Measurements from ENCODE around the gene RRBP1. TPM values are rescaled to one million over a fixed set of nuclear protein-coding genes. Genes with fewer than 3 reads are reported as not detected.

The RRBP1 gene
- total RNA-seq, 2 donors from 2014 or later, result 112 to 148 TPM

DNA sequence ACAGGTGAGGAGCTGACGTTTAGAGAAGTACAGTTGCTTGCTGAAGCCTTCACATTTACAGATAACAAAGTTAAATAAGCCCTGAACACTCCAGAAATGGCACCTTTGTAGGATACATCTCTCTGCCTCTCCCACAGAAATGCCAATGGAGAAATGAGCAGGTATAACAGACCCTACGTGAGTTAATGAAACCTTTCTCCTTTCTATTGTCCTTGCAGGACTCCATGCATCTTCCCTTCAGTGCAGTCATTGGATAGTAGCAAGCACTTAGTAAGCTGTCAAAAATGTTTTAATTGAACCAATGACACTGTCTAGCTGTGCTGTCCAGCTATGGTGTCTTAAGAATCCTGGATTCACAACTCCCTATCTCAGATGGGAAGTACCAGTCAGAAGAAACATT, 8.1 kb upstream of the RRBP1 start:
- Histone ChIP-seq H3K9me3 (no peaks in the 10 kb centered on the region), H3K27me3 (replicated peaks; ENCODE audit: insufficient read depth) (no peaks in the 10 kb centered on the region), H3K27ac (no peak overlapping the region), H3K4me3 (no peak overlapping the region), H3K36me3 (no peaks in the 10 kb centered on the region), H3K4me1 (replicated peaks) (no peaks in the 10 kb centered on the region)
- DNase-seq (ENCODE audit: low spot score), result no peak
- 70% methylated on average over 2 of the region's 2 CpGs for WGBS
- intact Hi-C loops (cut with DNase I), result no loop called here
- no peak for TF ChIP-seq POLR2A (IDR thresholded peaks at IDR 0.05)
- TF ChIP-seq, protein P1, sequence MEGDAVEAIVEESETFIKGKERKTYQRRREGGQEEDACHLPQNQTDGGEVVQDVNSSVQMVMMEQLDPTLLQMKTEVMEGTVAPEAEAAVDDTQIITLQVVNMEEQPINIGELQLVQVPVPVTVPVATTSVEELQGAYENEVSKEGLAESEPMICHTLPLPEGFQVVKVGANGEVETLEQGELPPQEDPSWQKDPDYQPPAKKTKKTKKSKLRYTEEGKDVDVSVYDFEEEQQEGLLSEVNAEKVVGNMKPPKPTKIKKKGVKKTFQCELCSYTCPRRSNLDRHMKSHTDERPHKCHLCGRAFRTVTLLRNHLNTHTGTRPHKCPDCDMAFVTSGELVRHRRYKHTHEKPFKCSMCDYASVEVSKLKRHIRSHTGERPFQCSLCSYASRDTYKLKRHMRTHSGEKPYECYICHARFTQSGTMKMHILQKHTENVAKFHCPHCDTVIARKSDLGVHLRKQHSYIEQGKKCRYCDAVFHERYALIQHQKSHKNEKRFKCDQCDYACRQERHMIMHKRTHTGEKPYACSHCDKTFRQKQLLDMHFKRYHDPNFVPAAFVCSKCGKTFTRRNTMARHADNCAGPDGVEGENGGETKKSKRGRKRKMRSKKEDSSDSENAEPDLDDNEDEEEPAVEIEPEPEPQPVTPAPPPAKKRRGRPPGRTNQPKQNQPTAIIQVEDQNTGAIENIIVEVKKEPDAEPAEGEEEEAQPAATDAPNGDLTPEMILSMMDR (IDR thresholded peaks at IDR 0.05), result no peak
- no peak for TF ChIP-seq POLR2AphosphoS5 (IDR thresholded peaks at IDR 0.05)

- peaks cover 2% of the 10 kb centered on the region for H3K4me1 ChIP-seq (replicated peaks)
- DNase-seq (ENCODE audit: low spot score), result no peak
- intact Hi-C loops (cut with DNase I), result loop anchor here (10.0 kb wide), 3 partner anchors 116 to 446 kb away; partner anchors contain the start of genes BFSP1, KAT14 and PET117
- H3K4me3 ChIP-seq, result no peak overlapping the region
- H3K36me3 ChIP-seq, result no peaks in the 10 kb centered on the region
- H3K9me3 ChIP-seq, result no peaks in the 10 kb centered on the region
- TF ChIP-seq POLR2AphosphoS5 (IDR thresholded peaks at IDR 0.05), result no peak
- TF ChIP-seq, protein P1 (IDR thresholded peaks at IDR 0.05), result no peak
- no peak for TF ChIP-seq POLR2A (IDR thresholded peaks at IDR 0.05)
- H3K27ac ChIP-seq, result no peak overlapping the region
- no peaks in the 10 kb centered on the region for H3K27me3 ChIP-seq (replicated peaks; ENCODE audit: insufficient read depth)
- 24% methylated on average over 2 of the region's 2 CpGs for WGBS
Measured at GRCh38 chr20:17688965-17689364, 6.9 kb upstream of the RRBP1 start.

GRCh38 chr20:17687800-17688199, 5.8 kb upstream of the RRBP1 start:
- no peaks in the 10 kb centered on the region for H3K36me3 ChIP-seq
- H3K4me1 ChIP-seq (replicated peaks), result peaks cover 2% of the 10 kb centered on the region
- DNase-seq (ENCODE audit: low spot score), result no peak
- TF ChIP-seq POLR2A (IDR thresholded peaks at IDR 0.05) (no peak), POLR2AphosphoS5 (IDR thresholded peaks at IDR 0.05) (no peak)
- TF ChIP-seq, protein P1 (IDR thresholded peaks at IDR 0.05), result no peak
- no peaks in the 10 kb centered on the region for H3K27me3 ChIP-seq (replicated peaks; ENCODE audit: insufficient read depth)
- no peaks in the 10 kb centered on the region for H3K9me3 ChIP-seq
- 89% methylated on average over 3 of the region's 3 CpGs for WGBS
- H3K27ac ChIP-seq, result no peak overlapping the region
- no peak overlapping the region for H3K4me3 ChIP-seq
- intact Hi-C loops (cut with DNase I), result loop anchor here (10.0 kb wide), 3 partner anchors 117 to 447 kb away; partner anchors contain the start of genes BFSP1, KAT14 and PET117

GRCh38 chr20:17685168-17685567, 3.1 kb upstream of the RRBP1 start:
- intact Hi-C loops (cut with DNase I), result loop anchor here (10.0 kb wide), 3 partner anchors 120 to 450 kb away; partner anchors contain the start of genes BFSP1, KAT14 and PET117
- DNase-seq (ENCODE audit: low spot score), result no peak
- H3K9me3 ChIP-seq, result no peaks in the 10 kb centered on the region
- no peak overlapping the region for H3K4me3 ChIP-seq
- no peak overlapping the region for H3K27ac ChIP-seq
- TF ChIP-seq POLR2A (IDR thresholded peaks at IDR 0.05), result no peak
- 71% methylated on average over 1 of the region's 1 CpG for WGBS
- H3K36me3 ChIP-seq, result no peaks in the 10 kb centered on the region
- H3K27me3 ChIP-seq (replicated peaks; ENCODE audit: insufficient read depth), result no peaks in the 10 kb centered on the region
- H3K4me1 ChIP-seq (replicated peaks), result peaks cover 2% of the 10 kb centered on the region

DNA sequence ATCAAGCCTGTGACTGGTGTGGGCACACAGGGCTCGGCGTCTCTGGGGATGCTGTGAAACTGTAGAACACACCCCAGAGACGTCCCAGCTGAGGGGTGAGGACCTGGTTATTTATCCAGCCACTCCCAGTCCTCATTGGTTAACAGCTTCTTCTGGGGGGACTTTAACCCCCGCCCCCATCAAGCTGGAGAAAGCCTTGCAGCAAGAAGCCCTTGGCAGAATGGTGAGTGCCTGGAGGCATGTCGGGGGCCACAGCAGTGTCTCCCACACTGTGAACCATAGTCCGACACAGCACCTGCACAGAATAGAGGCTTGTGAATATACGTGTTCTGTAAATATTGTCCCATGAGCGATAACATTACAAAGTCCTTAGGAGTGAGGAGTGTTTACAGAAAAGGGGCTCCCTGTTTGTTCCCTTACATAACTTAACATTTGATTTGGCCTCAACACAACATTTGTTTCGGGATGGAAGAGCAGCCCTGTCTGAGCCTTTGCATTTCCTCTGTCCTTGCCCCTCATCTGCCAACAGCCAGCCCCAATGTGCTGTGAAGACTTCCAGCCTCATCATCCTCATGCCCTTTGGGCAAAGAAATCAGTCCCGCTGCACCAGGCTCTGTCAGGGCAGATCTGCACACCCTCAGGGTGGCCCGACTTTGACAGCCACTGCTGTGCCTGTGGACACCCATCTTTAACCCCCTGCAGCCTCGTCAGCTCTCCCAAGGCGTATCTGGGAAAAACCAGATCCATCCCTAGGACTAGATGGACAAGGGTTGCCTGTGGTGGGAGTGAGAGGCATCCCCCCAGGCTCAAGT, 2.2 kb upstream of the RRBP1 start:
- no peaks in the 10 kb centered on the region for H3K9me3 ChIP-seq

More for the DNA sequence above, 2.2 kb upstream of the RRBP1 start:
- TF ChIP-seq, protein P1 (IDR thresholded peaks at IDR 0.05), result no peak
- TF ChIP-seq POLR2AphosphoS5 (IDR thresholded peaks at IDR 0.05) (peak; percentile 72), POLR2A (IDR thresholded peaks at IDR 0.05) (no peak)
- H3K4me1 ChIP-seq (replicated peaks), result peaks cover 2% of the 10 kb centered on the region
- peak overlapping the region in 1 of 2 donors; percentile 55 for H3K27ac ChIP-seq
- WGBS, result 53% methylated on average over 13 of the region's 13 CpGs
- no peaks in the 10 kb centered on the region for H3K27me3 ChIP-seq (replicated peaks; ENCODE audit: insufficient read depth)
- intact Hi-C loops (cut with DNase I), result loop anchor here (10.0 kb wide), 3 partner anchors 121 to 451 kb away; partner anchors contain the start of genes BFSP1, KAT14 and PET117
- H3K36me3 ChIP-seq, result no peaks in the 10 kb centered on the region
- no peak for DNase-seq (ENCODE audit: low spot score)
- H3K4me3 ChIP-seq, result no peak overlapping the region
